GM18520 (cell line): ENCODE results near the gene CRX.
"Not testable (repeated sequence)": the region's sequence is repeated elsewhere in the genome, so short reads cannot be mapped to it uniquely, and the experiment has no call there.

Experiments
- ATAC-seq: cut with Tn5 transposase; IDR thresholded peaks from one replicate; pipeline ENCODE4 v1.9.1; 2021; ENCODE audit not compliant: unreplicated experiment

Gene CRX

GRCh38 chr19:47803148-47803547, 18.6 kb upstream of the CRX start:
- not testable (repeated sequence) for ATAC-seq

- ATAC-seq = not testable (repeated sequence)
Observed at GRCh38 chr19:47803671-47804070, 18.1 kb upstream of the CRX start.

GRCh38 chr19:47804451-47804850, 17.3 kb upstream of the CRX start, which contains the start of gene TPRX1:
Gene TPRX1, minus strand, starts transcription at chr19:47804551. Its CDS starts 12 bp downstream, at chr19:47804539.
- not testable (repeated sequence) for ATAC-seq

GRCh38 chr19:47805313-47805712, 16.4 kb upstream of the CRX start:
- no peak for ATAC-seq

GRCh38 chr19:47806435-47806834, 15.3 kb upstream of the CRX start:
- ATAC-seq = no peak

GRCh38 chr19:47813304-47813994, 8.3 kb upstream of the CRX start:
- ATAC-seq = no peak

GRCh38 chr19:47813995-47814328, 7.8 kb upstream of the CRX start:
- no peak for ATAC-seq

GRCh38 chr19:47816270-47816669, 5.5 kb upstream of the CRX start:
- ATAC-seq = not testable (repeated sequence)

- ATAC-seq = not testable (repeated sequence)
Observed at GRCh38 chr19:47818221-47818620, 3.5 kb upstream of the CRX start.

- ATAC-seq = no peak
Observed at GRCh38 chr19:47819858-47820257, 1.9 kb upstream of the CRX start.

GRCh38 chr19:47820410-47820809, 1.3 kb upstream of the CRX start:
- ATAC-seq = no peak

- no peak for ATAC-seq
Observed at GRCh38 chr19:47824396-47824795, 2.7 kb downstream of the CRX start.

GRCh38 chr19:47826800-47827199, 5.1 kb downstream of the CRX start:
- ATAC-seq = no peak

- no peak for ATAC-seq
Observed at GRCh38 chr19:47832723-47833122, 11.0 kb downstream of the CRX start.

GRCh38 chr19:47836038-47836437, 14.3 kb downstream of the CRX start:
- ATAC-seq = no peak

GRCh38 chr19:47839411-47839810, 17.7 kb downstream of the CRX start:
- no peak for ATAC-seq

- no peak for ATAC-seq
Observed at GRCh38 chr19:47839913-47840312, 18.2 kb downstream of the CRX start.

- ATAC-seq = no peak
Observed at GRCh38 chr19:47842941-47843340, 21.2 kb downstream of the CRX start.

GRCh38 chr19:47848425-47848822, 26.7 kb downstream of the CRX start:
- ATAC-seq = no peak

GRCh38 chr19:47848823-47849473, 27.2 kb downstream of the CRX start:
- no peak for ATAC-seq

GRCh38 chr19:47853003-47853402, 31.3 kb downstream of the CRX start:
- ATAC-seq = no peak

- ATAC-seq = no peak
Observed at GRCh38 chr19:47854459-47854858, 32.7 kb downstream of the CRX start.

- ATAC-seq = not testable (repeated sequence)
Observed at GRCh38 chr19:47858231-47858630, 36.5 kb downstream of the CRX start.
